ENCODE results near the gene RNU6-9.
"Not testable (repeated sequence)": the region's sequence is repeated elsewhere in the genome, so short reads cannot be mapped to it uniquely, and the experiment has no call there.

RNU6-9 gene

GRCh38 chr19:892894-893689 is at the start of gene RNU6-9, which contains the start of gene MED16:
TSS of gene RNU6-9 (plus strand) at chr19:893484.
TSS of gene MED16 (minus strand) at chr19:893187. CDS start at chr19:891131, 2,056 bp downstream.
- peak; percentile 85 for DNase-seq (ENCODE audit: low read depth)

GRCh38 chr19:843836-844545 is 49.3 kb upstream of the RNU6-9 start:
- no peak for DNase-seq (ENCODE audit: low read depth)

GRCh38 chr19:844546-844971 is 48.7 kb upstream of the RNU6-9 start:
- DNase-seq (ENCODE audit: low read depth) = no peak

GRCh38 chr19:845707-846521 is 47.4 kb upstream of the RNU6-9 start:
- DNase-seq (ENCODE audit: low read depth) = no peak

GRCh38 chr19:848386-848921 is 44.8 kb upstream of the RNU6-9 start:
- DNase-seq (ENCODE audit: low read depth) = no peak

- DNase-seq (ENCODE audit: low read depth) = not testable (repeated sequence)
Observed at GRCh38 chr19:849195-849594, 44.1 kb upstream of the RNU6-9 start.

- no peak for DNase-seq (ENCODE audit: low read depth)
Observed at GRCh38 chr19:850221-850978, 42.9 kb upstream of the RNU6-9 start.

- no peak for DNase-seq (ENCODE audit: low read depth)
Observed at GRCh38 chr19:850979-851335, 42.3 kb upstream of the RNU6-9 start.

GRCh38 chr19:852136-853013 is 40.9 kb upstream of the RNU6-9 start, which contains the start of gene ELANE:
TSS of gene ELANE (plus strand) at chr19:852303. CDS start at chr19:852329, 26 bp downstream.
- no peak for DNase-seq (ENCODE audit: low read depth)

- no peak for DNase-seq (ENCODE audit: low read depth)
Observed at GRCh38 chr19:853014-853585, 40.2 kb upstream of the RNU6-9 start.

GRCh38 chr19:853614-854220 is 39.6 kb upstream of the RNU6-9 start:
- not testable (repeated sequence) for DNase-seq (ENCODE audit: low read depth)

- DNase-seq (ENCODE audit: low read depth) = no peak
Observed at GRCh38 chr19:854549-854948, 38.7 kb upstream of the RNU6-9 start.

- DNase-seq (ENCODE audit: low read depth) = no peak
Observed at GRCh38 chr19:855142-855541, 38.1 kb upstream of the RNU6-9 start.

- DNase-seq (ENCODE audit: low read depth) = no peak
Observed at GRCh38 chr19:855566-856120, 37.6 kb upstream of the RNU6-9 start.

- DNase-seq (ENCODE audit: low read depth) = no peak
Observed at GRCh38 chr19:858284-858683, 35.0 kb upstream of the RNU6-9 start.

- DNase-seq (ENCODE audit: low read depth) = no peak
Observed at GRCh38 chr19:858868-859843, 34.1 kb upstream of the RNU6-9 start, which contains the start of gene CFD. TSS of gene CFD (plus strand) at chr19:859664. CDS start at chr19:859690, 26 bp downstream.

- no peak for DNase-seq (ENCODE audit: low read depth)
Observed at GRCh38 chr19:861141-861755, 32.0 kb upstream of the RNU6-9 start.
